SK-N-SH treated with all-trans-retinoic acid at 6 μM for 48 hours (cell line): ENCODE data around the gene CRYBG3.
A peak's percentile ranks its signal among the peaks of the same experiment; 100 is the strongest.

Experiments
- ATAC-seq: fragments of 200-7000 bp; cut with Tn5 transposase; 3 replicates; pipeline ENCODE4 v1.9.1; 2020; ENCODE audit warnings: mild to moderate bottlenecking, moderate library complexity
- ARNTL ChIP-seq: fragments of 450-650 bp; formaldehyde crosslinking; IDR thresholded peaks from 2 replicates; pipeline ENCODE4 v1.5.0; 2020; ENCODE audit warnings: low read depth, mild to moderate bottlenecking, moderate library complexity, borderline replicate concordance
- BACH2 ChIP-seq: fragments of 250-450 bp; sonication (Bioruptor Pico); IDR thresholded peaks from 2 replicates; pipeline ENCODE4 v1.9.0; 2021; ENCODE audit warnings: mild to moderate bottlenecking, borderline replicate concordance
- CSDC2 ChIP-seq: fragments of 250-450 bp; sonication (Bioruptor Pico); IDR thresholded peaks from 2 replicates; pipeline ENCODE4 v1.5.0; 2020; ENCODE audit warnings: mild to moderate bottlenecking, moderate library complexity
- ESRRG ChIP-seq: fragments of 250-450 bp; sonication (Bioruptor Pico); IDR thresholded peaks from 2 replicates; pipeline ENCODE4 v1.6.1; 2021; ENCODE audit warnings: mild to moderate bottlenecking
- GLIS3 ChIP-seq: fragments of 250-450 bp; sonication (Bioruptor Pico); IDR thresholded peaks from 2 replicates; pipeline ENCODE4 v1.5.0; 2020; ENCODE audit warnings: mild to moderate bottlenecking, moderate library complexity
- ISL1 ChIP-seq: fragments of 250-450 bp; sonication (Bioruptor Pico); IDR thresholded peaks from 2 replicates; pipeline ENCODE4 v2.1.2; 2022; ENCODE audit warnings: mild to moderate bottlenecking, moderate library complexity
- OSR1 ChIP-seq: fragments of 250-450 bp; sonication (Bioruptor Pico); IDR thresholded peaks from 2 replicates; pipeline ENCODE4 v1.8.0; 2022; ENCODE audit warnings: moderate library complexity, mild to moderate bottlenecking, inconsistent platforms
- PPARA ChIP-seq: fragments of 250-450 bp; sonication (Bioruptor Pico); IDR thresholded peaks from 2 replicates; pipeline ENCODE4 v1.5.0; 2020; ENCODE audit warnings: mild to moderate bottlenecking, borderline replicate concordance
- RARB ChIP-seq: fragments of 250-450 bp; sonication (Bioruptor Pico); IDR thresholded peaks from 2 replicates; pipeline ENCODE4 v1.8.0; 2021; ENCODE audit warnings: mild to moderate bottlenecking, moderate library complexity
- TCF4 ChIP-seq: fragments of 250-450 bp; sonication (Bioruptor Pico); IDR thresholded peaks from 2 replicates; pipeline ENCODE4 v1.8.0; 2021; ENCODE audit warnings: mild to moderate bottlenecking, moderate library complexity, borderline replicate concordance
- ZC3H10 ChIP-seq: fragments of 250-450 bp; sonication (Bioruptor Pico); IDR thresholded peaks from 2 replicates; pipeline ENCODE4 v1.5.1; 2021; ENCODE audit warnings: mild to moderate bottlenecking, moderate library complexity
- ZFP3 ChIP-seq: fragments of 250-450 bp; sonication (Bioruptor Pico); IDR thresholded peaks from 2 replicates; pipeline ENCODE4 v1.5.0; 2020; ENCODE audit warnings: mild to moderate bottlenecking, moderate library complexity
- ZFP30 ChIP-seq: fragments of 450-650 bp; formaldehyde crosslinking; IDR thresholded peaks from 2 replicates; pipeline ENCODE4 v1.5.0; 2022; ENCODE audit warnings: mild to moderate bottlenecking, moderate library complexity
- ZNF70 ChIP-seq: fragments of 450-650 bp; formaldehyde crosslinking; IDR thresholded peaks from 2 replicates; pipeline ENCODE4 v1.5.0; 2020; ENCODE audit warnings: mild to moderate bottlenecking, moderate library complexity
- ZNF8 ChIP-seq: fragments of 450-650 bp; formaldehyde crosslinking; IDR thresholded peaks from 2 replicates; pipeline ENCODE4 v1.5.0; 2020; ENCODE audit warnings: mild to moderate bottlenecking, moderate library complexity
- TF ChIP-seq, protein P1 (sequence below): fragments of 250-450 bp; sonication (Bioruptor Pico); IDR thresholded peaks from 2 replicates; pipeline ENCODE4 v1.5.0; 2020; ENCODE audit warnings: mild to moderate bottlenecking, moderate library complexity
- TF ChIP-seq, protein P2 (sequence below): fragments of 250-450 bp; sonication (Bioruptor Pico); IDR thresholded peaks from 2 replicates; pipeline ENCODE4 v1.8.0; 2020; ENCODE audit warnings: mild to moderate bottlenecking, moderate library complexity, borderline replicate concordance
- TF ChIP-seq, protein P3 (sequence below): fragments of 250-450 bp; sonication (Bioruptor Pico); IDR thresholded peaks from 2 replicates; pipeline ENCODE4 v1.8.0; 2021; ENCODE audit warnings: low read depth, mild to moderate bottlenecking, moderate library complexity, borderline replicate concordance
- TF ChIP-seq, protein P4 (sequence below): fragments of 250-450 bp; sonication (Bioruptor Pico); IDR thresholded peaks from 2 replicates; pipeline ENCODE4 v1.5.1; 2021; ENCODE audit warnings: mild to moderate bottlenecking, moderate library complexity
- TF ChIP-seq, protein P5 (sequence below): fragments of 250-450 bp; sonication (Bioruptor Pico); IDR thresholded peaks from 2 replicates; pipeline ENCODE4 v1.5.1; 2020; ENCODE audit warnings: low read depth, mild to moderate bottlenecking, moderate library complexity

The CRYBG3 gene

DNA sequence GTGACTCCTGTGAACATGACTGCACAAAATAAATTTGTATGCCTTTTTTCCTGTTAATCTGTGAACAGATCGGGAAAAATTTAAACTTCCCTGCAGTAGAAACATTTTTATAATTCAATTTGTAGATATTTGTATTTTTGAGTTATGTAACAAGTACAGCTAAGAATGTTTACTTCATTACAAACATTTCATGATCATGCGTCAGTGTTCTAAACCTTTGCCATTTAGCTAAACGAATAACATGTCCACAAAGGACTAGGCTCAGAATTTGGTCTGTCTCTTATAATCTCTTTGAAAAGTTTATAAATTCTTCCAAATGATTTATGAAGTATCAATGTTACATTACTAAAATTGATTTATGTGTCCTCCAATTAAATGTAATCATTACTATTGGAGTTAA is 17.3 kb upstream of the CRYBG3 start:
- ATAC-seq: no peak
- TF ChIP-seq, protein P1, sequence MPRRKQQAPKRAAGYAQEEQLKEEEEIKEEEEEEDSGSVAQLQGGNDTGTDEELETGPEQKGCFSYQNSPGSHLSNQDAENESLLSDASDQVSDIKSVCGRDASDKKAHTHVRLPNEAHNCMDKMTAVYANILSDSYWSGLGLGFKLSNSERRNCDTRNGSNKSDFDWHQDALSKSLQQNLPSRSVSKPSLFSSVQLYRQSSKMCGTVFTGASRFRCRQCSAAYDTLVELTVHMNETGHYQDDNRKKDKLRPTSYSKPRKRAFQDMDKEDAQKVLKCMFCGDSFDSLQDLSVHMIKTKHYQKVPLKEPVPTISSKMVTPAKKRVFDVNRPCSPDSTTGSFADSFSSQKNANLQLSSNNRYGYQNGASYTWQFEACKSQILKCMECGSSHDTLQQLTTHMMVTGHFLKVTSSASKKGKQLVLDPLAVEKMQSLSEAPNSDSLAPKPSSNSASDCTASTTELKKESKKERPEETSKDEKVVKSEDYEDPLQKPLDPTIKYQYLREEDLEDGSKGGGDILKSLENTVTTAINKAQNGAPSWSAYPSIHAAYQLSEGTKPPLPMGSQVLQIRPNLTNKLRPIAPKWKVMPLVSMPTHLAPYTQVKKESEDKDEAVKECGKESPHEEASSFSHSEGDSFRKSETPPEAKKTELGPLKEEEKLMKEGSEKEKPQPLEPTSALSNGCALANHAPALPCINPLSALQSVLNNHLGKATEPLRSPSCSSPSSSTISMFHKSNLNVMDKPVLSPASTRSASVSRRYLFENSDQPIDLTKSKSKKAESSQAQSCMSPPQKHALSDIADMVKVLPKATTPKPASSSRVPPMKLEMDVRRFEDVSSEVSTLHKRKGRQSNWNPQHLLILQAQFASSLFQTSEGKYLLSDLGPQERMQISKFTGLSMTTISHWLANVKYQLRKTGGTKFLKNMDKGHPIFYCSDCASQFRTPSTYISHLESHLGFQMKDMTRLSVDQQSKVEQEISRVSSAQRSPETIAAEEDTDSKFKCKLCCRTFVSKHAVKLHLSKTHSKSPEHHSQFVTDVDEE (CRISPR knock-in tag): no peak
- TF ChIP-seq ISL1 (CRISPR knock-in tag): no peak
- TF ChIP-seq, protein P2, sequence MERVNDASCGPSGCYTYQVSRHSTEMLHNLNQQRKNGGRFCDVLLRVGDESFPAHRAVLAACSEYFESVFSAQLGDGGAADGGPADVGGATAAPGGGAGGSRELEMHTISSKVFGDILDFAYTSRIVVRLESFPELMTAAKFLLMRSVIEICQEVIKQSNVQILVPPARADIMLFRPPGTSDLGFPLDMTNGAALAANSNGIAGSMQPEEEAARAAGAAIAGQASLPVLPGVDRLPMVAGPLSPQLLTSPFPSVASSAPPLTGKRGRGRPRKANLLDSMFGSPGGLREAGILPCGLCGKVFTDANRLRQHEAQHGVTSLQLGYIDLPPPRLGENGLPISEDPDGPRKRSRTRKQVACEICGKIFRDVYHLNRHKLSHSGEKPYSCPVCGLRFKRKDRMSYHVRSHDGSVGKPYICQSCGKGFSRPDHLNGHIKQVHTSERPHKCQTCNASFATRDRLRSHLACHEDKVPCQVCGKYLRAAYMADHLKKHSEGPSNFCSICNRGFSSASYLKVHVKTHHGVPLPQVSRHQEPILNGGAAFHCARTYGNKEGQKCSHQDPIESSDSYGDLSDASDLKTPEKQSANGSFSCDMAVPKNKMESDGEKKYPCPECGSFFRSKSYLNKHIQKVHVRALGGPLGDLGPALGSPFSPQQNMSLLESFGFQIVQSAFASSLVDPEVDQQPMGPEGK (CRISPR knock-in tag): no peak
- no peak for TF ChIP-seq CSDC2 (CRISPR knock-in tag)
- TF ChIP-seq, protein P3, sequence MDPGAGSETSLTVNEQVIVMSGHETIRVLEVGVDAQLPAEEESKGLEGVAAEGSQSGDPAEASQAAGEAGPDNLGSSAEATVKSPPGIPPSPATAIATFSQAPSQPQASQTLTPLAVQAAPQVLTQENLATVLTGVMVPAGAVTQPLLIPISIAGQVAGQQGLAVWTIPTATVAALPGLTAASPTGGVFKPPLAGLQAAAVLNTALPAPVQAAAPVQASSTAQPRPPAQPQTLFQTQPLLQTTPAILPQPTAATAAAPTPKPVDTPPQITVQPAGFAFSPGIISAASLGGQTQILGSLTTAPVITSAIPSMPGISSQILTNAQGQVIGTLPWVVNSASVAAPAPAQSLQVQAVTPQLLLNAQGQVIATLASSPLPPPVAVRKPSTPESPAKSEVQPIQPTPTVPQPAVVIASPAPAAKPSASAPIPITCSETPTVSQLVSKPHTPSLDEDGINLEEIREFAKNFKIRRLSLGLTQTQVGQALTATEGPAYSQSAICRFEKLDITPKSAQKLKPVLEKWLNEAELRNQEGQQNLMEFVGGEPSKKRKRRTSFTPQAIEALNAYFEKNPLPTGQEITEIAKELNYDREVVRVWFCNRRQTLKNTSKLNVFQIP (CRISPR knock-in tag): no peak
- TF ChIP-seq ZFP30 (CRISPR knock-in tag): no peak
- no peak for TF ChIP-seq RARB (CRISPR knock-in tag)
- TF ChIP-seq ESRRG (CRISPR knock-in tag): no peak
- TF ChIP-seq, protein P4, sequence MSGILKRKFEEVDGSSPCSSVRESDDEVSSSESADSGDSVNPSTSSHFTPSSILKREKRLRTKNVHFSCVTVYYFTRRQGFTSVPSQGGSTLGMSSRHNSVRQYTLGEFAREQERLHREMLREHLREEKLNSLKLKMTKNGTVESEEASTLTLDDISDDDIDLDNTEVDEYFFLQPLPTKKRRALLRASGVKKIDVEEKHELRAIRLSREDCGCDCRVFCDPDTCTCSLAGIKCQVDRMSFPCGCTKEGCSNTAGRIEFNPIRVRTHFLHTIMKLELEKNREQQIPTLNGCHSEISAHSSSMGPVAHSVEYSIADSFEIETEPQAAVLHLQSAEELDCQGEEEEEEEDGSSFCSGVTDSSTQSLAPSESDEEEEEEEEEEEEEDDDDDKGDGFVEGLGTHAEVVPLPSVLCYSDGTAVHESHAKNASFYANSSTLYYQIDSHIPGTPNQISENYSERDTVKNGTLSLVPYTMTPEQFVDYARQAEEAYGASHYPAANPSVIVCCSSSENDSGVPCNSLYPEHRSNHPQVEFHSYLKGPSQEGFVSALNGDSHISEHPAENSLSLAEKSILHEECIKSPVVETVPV: no peak
- TF ChIP-seq PPARA: no peak
- TF ChIP-seq ZNF8 (CRISPR knock-in tag): no peak
- TF ChIP-seq ZNF70 (CRISPR knock-in tag): no peak
- no peak for TF ChIP-seq ARNTL (CRISPR knock-in tag)
- no peak for TF ChIP-seq ZFP3 (CRISPR knock-in tag)

DNA sequence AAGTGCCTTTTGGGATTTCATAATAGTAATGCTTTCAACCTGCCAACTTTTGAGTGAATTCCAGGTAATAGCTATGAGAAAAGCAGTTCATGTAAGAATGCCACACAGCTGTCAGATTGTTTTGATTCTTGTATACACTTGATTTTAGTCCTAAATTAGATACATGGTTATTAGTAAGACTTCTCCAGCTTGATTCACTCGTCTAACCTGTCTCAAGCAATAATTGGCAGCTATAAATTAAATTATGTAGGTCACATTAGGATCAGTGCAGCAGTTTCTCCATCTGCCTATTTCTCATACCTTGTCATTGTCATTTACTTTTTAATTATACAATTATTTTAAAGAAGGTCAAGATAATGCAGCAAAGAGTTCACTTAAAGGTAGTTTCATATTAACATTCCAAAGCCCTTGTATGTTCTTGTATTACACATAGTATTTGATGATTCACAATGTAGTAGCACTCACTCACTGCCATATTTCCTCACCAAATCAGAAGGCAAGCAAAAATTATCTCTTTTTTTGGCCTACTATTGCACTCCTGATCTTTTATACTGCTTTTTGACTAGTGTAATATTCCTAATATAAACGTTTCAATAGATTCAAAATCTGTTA is 10.9 kb upstream of the CRYBG3 start:
- peak; percentile 78 for ATAC-seq
- TF ChIP-seq, protein P5, sequence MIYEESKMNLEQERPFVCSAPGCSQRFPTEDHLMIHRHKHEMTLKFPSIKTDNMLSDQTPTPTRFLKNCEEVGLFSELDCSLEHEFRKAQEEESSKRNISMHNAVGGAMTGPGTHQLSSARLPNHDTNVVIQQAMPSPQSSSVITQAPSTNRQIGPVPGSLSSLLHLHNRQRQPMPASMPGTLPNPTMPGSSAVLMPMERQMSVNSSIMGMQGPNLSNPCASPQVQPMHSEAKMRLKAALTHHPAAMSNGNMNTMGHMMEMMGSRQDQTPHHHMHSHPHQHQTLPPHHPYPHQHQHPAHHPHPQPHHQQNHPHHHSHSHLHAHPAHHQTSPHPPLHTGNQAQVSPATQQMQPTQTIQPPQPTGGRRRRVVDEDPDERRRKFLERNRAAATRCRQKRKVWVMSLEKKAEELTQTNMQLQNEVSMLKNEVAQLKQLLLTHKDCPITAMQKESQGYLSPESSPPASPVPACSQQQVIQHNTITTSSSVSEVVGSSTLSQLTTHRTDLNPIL: no peak; the same call in 1 of the 2 replicates
- TF ChIP-seq, protein P1 (CRISPR knock-in tag): no peak
- TF ChIP-seq GLIS3 (no peak), TCF4 (no peak), ISL1 (CRISPR knock-in tag) (peak; percentile 77), RARB (CRISPR knock-in tag) (no peak), ZFP3 (CRISPR knock-in tag) (no peak), ZC3H10 (peak; percentile 50; the same call in 1 of the 2 replicates), BACH2 (CRISPR knock-in tag) (no peak), CSDC2 (CRISPR knock-in tag) (no peak), ZFP30 (CRISPR knock-in tag) (no peak), OSR1 (no peak)
- TF ChIP-seq, protein P3 (CRISPR knock-in tag): no peak
- TF ChIP-seq, protein P2 (CRISPR knock-in tag): no peak
